Left lobe of liver (tissue), 2 donors: Measurements from ENCODE around the gene TSSK3. TPM values are rescaled to one million over a fixed set of nuclear protein-coding genes. Genes with fewer than 3 reads are reported as not detected.

Source experiments
- ATAC-seq: fragments of 200-7000 bp; cut with Tn5 transposase; one replicate; pipeline ENCODE4 v1.9.1; 2020; ENCODE audit warnings: mild to moderate bottlenecking, moderate library complexity
- DNase-seq: peaks from one replicate; pipeline ENCODE4 v3.0.0-alpha.2; 2020; ENCODE audit warnings: low spot score
- total RNA-seq: library from RNA; stranded (reverse); gene quantifications from one replicate; pipeline ENCODE4 v1.2.1, GENCODE V29; 2021
- donor health status: DM: no; HTN: no; CAD: no; lungs with moderate emphysema.
- donor health status: DM: no; HTN: yes; CAD: no.

Gene TSSK3
- total RNA-seq, 1 donor from 2014 or later, result 1.6 TPM

GRCh38 chr1:32361308-32361673 is 1.0 kb upstream of the TSSK3 start:
- ATAC-seq, result no peak
- DNase-seq, result no peak

- peak; percentile 69 for DNase-seq
- ATAC-seq, result peak; percentile 67
These were observed 465 bp upstream of the TSSK3 start for GRCh38 chr1:32361674-32362473.

- DNase-seq, result peak; percentile 82
- peak; percentile 77 for ATAC-seq
These were observed 1.4 kb downstream of the TSSK3 start for GRCh38 chr1:32363713-32364112.

GRCh38 chr1:32364836-32365235 is 2.5 kb downstream of the TSSK3 start:
- no peak for ATAC-seq
- DNase-seq, result no peak

GRCh38 chr1:32365445-32365844 is 3.1 kb downstream of the TSSK3 start:
- DNase-seq (no peak), ATAC-seq (no peak)

GRCh38 chr1:32367912-32368635 is 5.7 kb downstream of the TSSK3 start:
- ATAC-seq (no peak), DNase-seq (no peak)

GRCh38 chr1:32372149-32372756 is 9.9 kb downstream of the TSSK3 start:
- ATAC-seq, result peak; percentile 42
- DNase-seq, result no peak

- no peak for DNase-seq
- no peak for ATAC-seq
These were observed 11.8 kb downstream of the TSSK3 start for GRCh38 chr1:32373996-32374592.

GRCh38 chr1:32376199-32376598 is 13.9 kb downstream of the TSSK3 start:
- DNase-seq (no peak), ATAC-seq (no peak)

- no peak for ATAC-seq
- DNase-seq, result no peak
These were observed 15.3 kb downstream of the TSSK3 start for GRCh38 chr1:32377541-32378220.

- ATAC-seq (no peak), DNase-seq (no peak)
These were observed 17.7 kb downstream of the TSSK3 start for GRCh38 chr1:32380057-32380456.

GRCh38 chr1:32386676-32387392 is 24.5 kb downstream of the TSSK3 start:
- DNase-seq (no peak), ATAC-seq (no peak)

GRCh38 chr1:32388641-32389040 is 26.3 kb downstream of the TSSK3 start:
- DNase-seq (no peak), ATAC-seq (peak; percentile 35)

GRCh38 chr1:32390904-32391870 is 28.8 kb downstream of the TSSK3 start:
- DNase-seq, result no peak
- ATAC-seq, result no peak

- DNase-seq (no peak), ATAC-seq (no peak)
These were observed 30.0 kb downstream of the TSSK3 start for GRCh38 chr1:32392325-32392724.

GRCh38 chr1:32393136-32393535 is 30.8 kb downstream of the TSSK3 start:
- ATAC-seq, result no peak

GRCh38 chr1:32393832-32394140 is 31.4 kb downstream of the TSSK3 start:
- DNase-seq (no peak), ATAC-seq (peak; percentile 48)

More at GRCh38 chr1:32393136-32393535, 30.8 kb downstream of the TSSK3 start:
- no peak for DNase-seq

- ATAC-seq, result peak; percentile 94
- peak; percentile 99 for DNase-seq
These were observed 32.0 kb downstream of the TSSK3 start, which contains the start of gene BSDC1 for GRCh38 chr1:32394141-32394889. Gene BSDC1, minus strand, starts transcription at chr1:32394441. Its CDS starts 27 bp downstream, at chr1:32394414.
